NCI-H82 (cell line): ENCODE data around the gene UBE4A.

Source experiments
- DNase-seq: peaks from one replicate; lab custom pipeline; 2025; lab: John Stamatoyannopoulos, UW

The UBE4A gene

GRCh38 chr11:118359295-118359958 is at the start of gene UBE4A:
Gene UBE4A (plus strand): TSS chr11:118359600. CDS start chr11:118365081, 5,481 bp downstream.
- peak; percentile 95 for DNase-seq

DNA sequence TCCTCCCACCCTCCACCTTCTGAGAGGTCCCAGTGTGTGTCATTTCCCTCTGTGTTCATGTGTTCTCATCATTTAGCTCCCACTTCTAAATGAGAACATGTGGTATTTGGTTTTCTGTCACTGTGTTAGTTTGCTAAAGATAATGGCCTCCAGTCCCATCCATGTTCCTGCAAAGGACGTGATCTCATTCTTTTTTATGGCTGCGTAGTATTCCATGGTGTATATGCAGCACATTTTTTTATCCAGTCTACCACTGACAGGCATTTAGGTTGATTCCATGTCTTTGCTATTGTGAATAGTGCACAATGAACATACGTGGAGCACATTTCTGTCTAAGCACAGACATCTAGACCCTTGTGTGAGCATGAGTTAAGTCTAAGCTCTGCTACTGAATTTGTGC is 49.1 kb upstream of the UBE4A start:
- no peak for DNase-seq

- no peak for DNase-seq
Observed at GRCh38 chr11:118310781-118311485, 48.5 kb upstream of the UBE4A start.

GRCh38 chr11:118311518-118311917 is 47.9 kb upstream of the UBE4A start:
- no peak for DNase-seq

GRCh38 chr11:118312328-118312727 is 47.1 kb upstream of the UBE4A start:
- no peak for DNase-seq

DNA sequence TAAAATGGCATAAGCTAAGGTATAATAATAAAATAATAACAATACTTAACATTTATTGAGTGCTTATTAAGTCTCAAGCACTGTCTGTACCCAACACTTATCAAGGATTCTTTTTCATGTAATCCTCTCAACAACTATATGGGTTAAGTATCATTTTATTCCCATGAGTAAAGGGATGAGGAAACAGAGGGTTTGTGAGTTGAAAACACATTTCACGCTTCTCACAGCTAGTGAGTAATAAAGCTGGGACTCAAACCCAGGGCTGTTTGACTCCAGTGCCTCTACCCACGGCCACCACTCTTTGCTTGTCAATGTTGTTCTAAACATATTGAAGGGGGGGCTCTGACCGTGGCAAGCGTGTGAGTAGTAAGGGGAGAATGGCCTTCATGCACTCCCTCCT is 46.2 kb upstream of the UBE4A start:
- peak; percentile 41 for DNase-seq

DNA sequence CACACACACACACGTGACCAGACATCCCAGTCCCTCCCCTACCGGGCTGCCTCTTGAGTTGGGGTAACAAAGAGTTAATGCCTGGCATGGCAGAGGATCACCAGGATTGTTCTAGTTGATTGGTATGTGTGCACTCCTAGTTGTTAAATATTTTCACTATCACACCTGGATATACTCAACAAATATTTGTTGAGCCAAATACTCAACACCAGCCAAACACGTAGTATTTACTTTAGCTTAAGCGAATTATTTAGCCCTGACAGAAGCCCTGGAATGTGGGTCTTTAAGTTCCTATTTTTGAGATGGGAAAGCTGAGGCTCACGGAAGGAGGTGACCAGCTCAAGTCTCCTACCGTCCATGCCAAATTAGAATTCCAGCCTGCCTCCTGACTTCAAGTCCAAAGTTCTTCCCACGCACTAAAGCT is 44.4 kb upstream of the UBE4A start:
- no peak for DNase-seq

DNA sequence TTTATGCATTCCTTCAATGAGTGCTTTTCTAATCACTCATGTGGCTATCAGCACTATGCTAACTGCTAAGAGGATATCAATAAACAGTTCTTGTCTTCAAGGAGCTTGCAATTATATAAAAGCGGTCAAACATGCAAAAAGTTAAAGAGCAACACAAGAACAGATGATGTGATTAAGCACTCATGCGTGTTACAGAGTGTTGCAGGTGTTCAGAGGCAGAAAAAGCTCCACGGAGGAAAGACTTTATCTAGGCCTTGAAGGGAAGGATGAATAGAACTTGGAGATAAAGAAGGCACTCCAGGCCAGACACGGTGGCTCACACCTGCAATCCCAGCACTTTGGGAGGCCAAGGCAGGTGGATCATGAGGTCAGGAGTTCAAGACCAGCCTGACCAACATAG is 41.3 kb upstream of the UBE4A start:
- no peak for DNase-seq

DNA sequence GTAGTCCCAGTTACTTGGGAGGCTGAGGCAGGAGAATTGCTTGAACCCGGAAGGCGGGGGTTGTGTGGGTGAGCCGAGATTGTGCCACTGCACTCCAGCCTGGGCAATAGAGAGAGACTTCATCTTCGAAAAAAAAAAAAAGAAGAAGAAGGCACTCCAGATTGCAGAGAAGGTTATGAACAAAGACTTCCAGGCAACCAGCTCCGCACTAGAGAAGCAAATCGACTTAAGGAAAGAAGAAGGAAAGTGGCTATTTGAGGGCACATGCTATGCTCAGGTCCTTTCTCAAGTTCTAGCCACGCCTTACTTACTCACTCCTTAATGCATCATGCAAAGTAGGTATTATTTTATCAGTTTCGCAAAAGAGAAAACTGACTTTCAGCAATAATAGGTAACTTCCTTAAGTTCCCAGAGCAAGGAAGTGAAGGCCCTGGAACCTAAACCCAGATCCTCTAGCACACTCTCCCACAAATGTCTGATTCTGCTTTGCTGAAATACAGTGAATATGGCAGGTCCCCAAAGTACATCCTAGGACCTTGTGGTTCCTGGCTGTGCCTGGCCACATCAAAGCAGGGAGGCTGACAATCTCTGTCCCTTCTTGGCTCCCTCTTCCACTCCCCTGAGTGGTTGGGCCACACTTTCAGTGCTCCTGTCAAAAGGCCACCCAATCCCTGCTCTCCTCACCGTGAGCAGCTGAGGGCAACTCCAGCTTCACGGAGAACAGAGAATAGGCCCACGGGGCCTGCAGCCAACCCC is 40.6 kb upstream of the UBE4A start:
- no peak for DNase-seq

DNA sequence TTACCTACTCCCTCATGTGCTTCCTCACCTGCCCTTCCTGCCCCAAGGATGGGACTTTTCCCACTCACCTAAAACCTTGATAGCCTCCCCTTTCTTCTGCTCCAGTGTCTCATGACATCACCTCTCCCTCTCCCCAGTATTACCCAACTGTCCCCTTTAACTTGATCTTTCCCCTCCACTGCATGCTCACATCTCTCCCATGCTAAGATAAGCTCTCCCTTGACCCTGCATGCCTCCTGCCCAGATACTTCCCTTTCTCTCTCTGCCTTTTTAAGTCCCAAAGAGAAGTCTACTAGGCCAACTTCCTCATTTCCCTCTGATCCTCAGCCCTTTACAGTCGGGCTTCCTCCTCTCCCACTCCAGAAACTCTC is 40.1 kb upstream of the UBE4A start:
- DNase-seq = no peak

GRCh38 chr11:118320515-118320914 is 38.9 kb upstream of the UBE4A start:
- DNase-seq = no peak

GRCh38 chr11:118321386-118322082 is 37.9 kb upstream of the UBE4A start:
- DNase-seq = no peak

DNA sequence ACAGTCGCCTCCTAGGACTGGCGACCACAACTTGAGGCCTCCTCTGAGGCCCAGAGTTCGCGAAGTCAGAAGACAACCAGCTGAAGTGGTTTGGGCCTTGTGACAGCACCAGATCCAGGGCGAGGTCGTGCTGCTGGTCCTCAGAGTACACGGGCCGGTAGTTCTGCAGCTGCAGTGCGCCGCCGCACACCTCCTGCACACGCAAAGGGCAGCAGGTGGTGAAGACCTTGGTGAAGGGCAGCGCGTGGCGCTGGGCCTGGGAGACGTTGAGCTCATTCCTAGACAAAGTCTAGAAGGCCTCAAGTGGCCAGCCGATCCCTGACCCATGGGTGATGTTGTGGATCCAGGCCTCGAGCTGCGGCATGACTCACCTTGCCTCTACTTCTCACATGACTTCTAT is 36.7 kb upstream of the UBE4A start:
- DNase-seq = no peak

- DNase-seq = no peak
Observed at GRCh38 chr11:118325283-118325682, 34.1 kb upstream of the UBE4A start.

- no peak for DNase-seq
Observed at GRCh38 chr11:118328745-118329144, 30.7 kb upstream of the UBE4A start.

- no peak for DNase-seq
Observed at GRCh38 chr11:118334745-118335144, 24.7 kb upstream of the UBE4A start.

DNA sequence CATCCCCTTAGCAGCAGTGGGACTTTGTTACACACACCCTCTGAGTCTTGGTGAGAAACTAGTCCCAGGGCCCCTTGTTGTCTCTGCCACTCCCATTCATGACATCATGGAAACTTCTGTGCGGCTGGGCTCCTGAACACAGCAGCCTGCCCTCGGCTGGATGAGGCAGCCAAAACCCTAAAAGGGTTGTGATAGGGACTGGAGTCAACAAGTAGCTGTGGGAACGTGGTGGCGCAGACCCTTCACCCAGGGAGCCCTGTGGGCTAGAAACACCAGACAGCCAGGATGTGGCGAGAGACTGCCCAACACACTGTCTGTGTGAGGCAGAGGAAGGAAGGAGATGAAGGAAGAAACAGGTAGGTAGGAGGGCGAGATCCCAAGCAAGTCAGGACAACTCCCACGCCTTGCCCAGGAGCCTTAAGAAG is 20.8 kb upstream of the UBE4A start:
- no peak for DNase-seq

DNA sequence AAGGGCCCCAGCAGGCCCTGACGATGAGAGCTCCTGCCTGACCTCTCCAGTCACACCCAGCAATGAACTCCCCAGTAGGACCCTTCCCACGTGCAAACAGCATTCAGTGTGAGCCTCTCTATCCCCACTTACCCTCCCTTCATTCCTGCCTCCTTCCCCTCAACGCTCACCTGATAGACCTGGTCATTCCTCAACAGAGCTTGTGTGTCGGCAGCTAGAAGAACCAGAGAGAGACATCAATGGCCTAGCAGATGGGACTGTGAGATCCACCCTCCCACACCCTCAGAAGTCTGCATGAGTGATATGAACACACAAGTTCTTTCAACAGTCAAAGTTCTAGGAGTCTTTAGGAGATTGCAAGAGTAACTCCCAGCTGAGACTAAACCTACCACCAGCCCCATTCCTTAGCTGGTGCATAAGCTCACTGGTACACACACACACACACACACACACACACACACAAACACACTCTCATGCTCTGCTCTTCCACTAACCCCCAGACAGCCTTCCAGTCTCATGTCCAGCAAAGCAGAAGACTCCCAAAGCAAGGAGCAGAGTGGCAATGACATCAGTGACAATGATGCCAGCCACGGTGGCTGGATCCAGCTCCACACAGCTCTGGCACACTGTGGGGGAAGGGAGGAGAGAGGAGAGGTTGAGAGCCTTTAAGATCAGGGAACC is 20.0 kb upstream of the UBE4A start:
- DNase-seq = no peak

DNA sequence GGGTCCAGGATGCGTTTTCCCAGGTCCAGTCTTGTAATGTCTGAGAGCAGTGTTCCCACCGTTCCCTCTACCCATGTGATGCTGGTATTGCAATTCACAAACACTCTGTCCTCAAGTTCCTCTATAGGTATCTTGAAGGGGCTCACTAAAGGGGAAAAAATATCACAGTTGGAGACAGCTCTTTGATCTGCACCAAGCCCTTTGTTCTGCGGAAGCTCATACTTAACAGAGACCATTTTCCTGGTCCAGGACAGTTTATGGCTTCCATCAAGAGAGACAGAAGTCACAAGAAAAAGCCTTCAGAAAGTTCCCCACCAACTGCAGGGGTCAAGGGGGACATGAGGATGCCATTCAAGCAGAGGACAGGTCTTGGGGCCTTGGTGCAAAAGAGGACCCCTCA is 19.0 kb upstream of the UBE4A start:
- no peak for DNase-seq

DNA sequence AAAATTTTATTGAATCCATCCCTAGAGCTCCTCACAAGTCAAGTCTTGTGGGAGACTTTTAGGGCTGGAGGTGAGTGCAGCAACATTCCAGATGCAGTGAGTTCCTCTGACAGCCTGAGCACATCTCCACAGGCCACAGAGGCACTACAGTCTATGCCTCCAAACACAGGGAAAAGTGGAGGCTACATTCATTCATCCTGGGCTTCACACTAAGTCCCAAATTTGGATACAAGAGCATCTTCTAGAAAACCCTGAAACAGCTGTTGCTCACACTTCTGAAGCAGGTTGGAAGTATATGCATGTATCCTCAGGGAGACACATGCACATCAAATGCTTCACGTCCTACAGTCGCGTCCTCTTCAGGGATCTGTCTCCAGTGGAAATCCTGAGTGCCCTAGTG is 18.1 kb upstream of the UBE4A start:
- no peak for DNase-seq

- DNase-seq = no peak
Observed at GRCh38 chr11:118341815-118342489, 17.4 kb upstream of the UBE4A start.
